H1 (cell line): ENCODE measurements around the gene FAU. TPM values are rescaled to one million over a fixed set of nuclear protein-coding genes. Genes with fewer than 3 reads are reported as not detected.

ENCODE experiments used
- CTCF ChIA-PET: fragments of 300-600 bp; sonication (Branson Sonifier 250); formaldehyde crosslinking; loops from one replicate; lab custom pipeline; 2021; ENCODE audit not compliant: partially characterized antibody; lab: Charles Lee
- POLR2A ChIA-PET: fragments of 300-600 bp; sonication (Branson Sonifier 250); formaldehyde crosslinking; loops from one replicate; lab custom pipeline; 2021; ENCODE audit warnings: inconsistent platforms; ENCODE audit not compliant: partially characterized antibody; lab: Charles Lee
- DNase-seq, 2 experiments: peaks; one replicate each; pipeline versions ENCODE4 v3.0.0 to v3.0.0-alpha.2; 2010 to 2022; ENCODE audit warnings: low spot score in 2 of 2, low read depth in 1 of 2, mixed read lengths in 1 of 2
- FAIRE-seq: peaks from 2 replicates; lab custom pipeline; 2011; peaks lifted over from hg19 to GRCh38; lab: Jason Lieb, UNC
- H2AFZ ChIP-seq: 2 replicates; pipeline ENCODE4 v1.8.1; 2012; ENCODE audit warnings: low read length, inconsistent platforms
- H2AK5ac ChIP-seq: 2 replicates; pipeline ENCODE4 v1.6.1; 2013; ENCODE audit warnings: low read depth, low read length
- H2BK120ac ChIP-seq: replicated peaks from 2 replicates; pipeline ENCODE3; 2013; ENCODE audit warnings: low read depth, low read length, inconsistent platforms
- H2BK12ac ChIP-seq: 2 replicates; pipeline ENCODE4 v1.6.1; 2013; ENCODE audit warnings: low read depth, low read length
- H2BK15ac ChIP-seq: 2 replicates; pipeline ENCODE4 v1.6.1; 2013; ENCODE audit warnings: low read length
- H2BK20ac ChIP-seq: 2 replicates; pipeline ENCODE4 v1.6.1; 2013; ENCODE audit warnings: low read length
- H2BK5ac ChIP-seq: 2 replicates; pipeline ENCODE4 v1.6.1; 2013; ENCODE audit warnings: low read depth, low read length
- H3K14ac ChIP-seq: 2 replicates; pipeline ENCODE4 v1.6.1; 2013; ENCODE audit warnings: inconsistent platforms; ENCODE audit not compliant: insufficient read length
- H3K18ac ChIP-seq: 2 replicates; pipeline ENCODE4 v1.6.1; 2013; ENCODE audit warnings: low read length; ENCODE audit errors: extremely low read depth
- H3K23ac ChIP-seq: 2 replicates; pipeline ENCODE4 v1.6.1; 2013; ENCODE audit warnings: inconsistent platforms; ENCODE audit not compliant: insufficient read length
- H3K23me2 ChIP-seq: 2 replicates; pipeline ENCODE4 v1.6.1; 2013; ENCODE audit warnings: low read depth, low read length
- H3K27ac ChIP-seq: 2 replicates; pipeline ENCODE4 v1.6.1; 2011; ENCODE audit warnings: low read depth, low read length, inconsistent platforms
- H3K27me3 ChIP-seq, 4 experiments: replicated peaks in 1 of 4; 1 replicate in 1 of 4; 2 replicates in 3 of 4; pipeline versions ENCODE4 v1.6.1 to v1.8.1; 2011 to 2013; ENCODE audit warnings: low read length in 3 of 4, mild to moderate bottlenecking in 3 of 4, inconsistent platforms in 2 of 4, mixed read lengths in 2 of 4, moderate library complexity in 1 of 4; ENCODE audit not compliant: control insufficient read depth in 3 of 4, insufficient read depth in 3 of 4; ENCODE audit errors: extremely low read depth in 1 of 4
- H3K36me3 ChIP-seq, 4 experiments: 2 replicates each; pipeline versions ENCODE4 v1.6.1 to v1.8.1; 2011 to 2013; ENCODE audit warnings: mild to moderate bottlenecking in 4 of 4, low read length in 3 of 4, moderate library complexity in 2 of 4, control low read depth in 1 of 4, inconsistent platforms in 1 of 4; ENCODE audit not compliant: insufficient read depth in 4 of 4, control insufficient read depth in 2 of 4
- H3K4ac ChIP-seq: replicated peaks from 2 replicates; pipeline ENCODE3; 2013; ENCODE audit warnings: low read length, low read depth, mixed read lengths, inconsistent platforms; ENCODE audit not compliant: insufficient read length
- H3K4me1 ChIP-seq, 4 experiments: replicated peaks in 1 of 4; 1 replicate in 1 of 4; 2 replicates in 3 of 4; pipeline versions ENCODE4 v1.6.1 to v1.8.1; 2011 to 2013; ENCODE audit warnings: low read length in 3 of 4, inconsistent platforms in 2 of 4, mixed read lengths in 1 of 4; ENCODE audit not compliant: insufficient read depth in 4 of 4, control insufficient read depth in 3 of 4
- H3K4me2 ChIP-seq, 2 experiments: 2 replicates each; pipeline versions ENCODE4 v1.6.1 to v1.8.1; 2011 to 2013; ENCODE audit warnings: low read depth in 2 of 2, low read length in 2 of 2, control low read depth in 1 of 2, inconsistent platforms in 1 of 2, mild to moderate bottlenecking in 1 of 2; ENCODE audit not compliant: insufficient read depth in 1 of 2
- H3K4me3 ChIP-seq, 4 experiments: fragments of 200-600, 300-600 bp in 1 of 4; sonication (generic), shearing (Covaris generic), sonication (Bioruptor Twin) in 1 of 4; 2 replicates each; pipeline versions ENCODE4 v1.5.1 to v1.8.1; 2011 to 2016; ENCODE audit warnings: low read length in 4 of 4, low read depth in 3 of 4, control low read depth in 2 of 4, inconsistent platforms in 2 of 4, mild to moderate bottlenecking in 2 of 4, mixed read lengths in 1 of 4, moderate library complexity in 1 of 4; ENCODE audit not compliant: insufficient read depth in 2 of 4; ENCODE audit errors: extremely low read depth in 1 of 4
- H3K56ac ChIP-seq: replicated peaks from 2 replicates; pipeline ENCODE3; 2013; ENCODE audit warnings: low read depth, mild to moderate bottlenecking, mixed read lengths, low read length, inconsistent platforms; ENCODE audit not compliant: insufficient read length
- H3K79me1 ChIP-seq: 2 replicates; pipeline ENCODE4 v1.6.1; 2013; ENCODE audit warnings: low read depth, low read length, control low read depth
- H3K79me2 ChIP-seq, 2 experiments: 2 replicates each; pipeline versions ENCODE4 v1.6.1 to v1.8.1; 2012 to 2013; ENCODE audit warnings: low read length in 2 of 2, mild to moderate bottlenecking in 2 of 2, inconsistent platforms in 1 of 2; ENCODE audit not compliant: insufficient read depth in 2 of 2, control insufficient read depth in 1 of 2
- H3K9ac ChIP-seq, 4 experiments: replicated peaks in 1 of 4; 1 replicate in 1 of 4; 2 replicates in 3 of 4; pipeline versions ENCODE4 v1.6.1 to v1.8.1; 2011 to 2013; ENCODE audit warnings: low read depth in 3 of 4, low read length in 3 of 4, control low read depth in 2 of 4, mild to moderate bottlenecking in 2 of 4, moderate library complexity in 2 of 4, inconsistent platforms in 1 of 4; ENCODE audit errors: extremely low read depth in 1 of 4
- H3K9me3 ChIP-seq, 2 experiments: 2 replicates each; pipeline versions ENCODE4 v1.6.1 to v1.8.1; 2012 to 2013; ENCODE audit warnings: mild to moderate bottlenecking in 2 of 2, moderate library complexity in 2 of 2, control low read depth in 1 of 2, inconsistent platforms in 1 of 2, low read depth in 1 of 2, low read length in 1 of 2, mixed read lengths in 1 of 2; ENCODE audit not compliant: insufficient read depth in 2 of 2
- H4K20me1 ChIP-seq, 2 experiments: replicated peaks in 1 of 2; 2 replicates each; pipeline versions ENCODE3 to v1.8.1; 2011 to 2013; ENCODE audit warnings: inconsistent platforms in 2 of 2, low read length in 2 of 2, mild to moderate bottlenecking in 1 of 2; ENCODE audit not compliant: insufficient read depth in 2 of 2, control insufficient read depth in 1 of 2
- H4K5ac ChIP-seq: 2 replicates; pipeline ENCODE4 v1.6.1; 2013; ENCODE audit warnings: low read length, low read depth, mixed read lengths, inconsistent platforms; ENCODE audit not compliant: insufficient read length
- H4K8ac ChIP-seq: 2 replicates; pipeline ENCODE4 v1.8.0; 2013; ENCODE audit warnings: mild to moderate bottlenecking, moderate library complexity, low read length, inconsistent platforms; ENCODE audit not compliant: insufficient read depth; ENCODE audit errors: extremely low read depth
- H4K91ac ChIP-seq: replicated peaks from 2 replicates; pipeline ENCODE3; 2013; ENCODE audit warnings: low read length, mixed read lengths, inconsistent platforms; ENCODE audit not compliant: insufficient read length
- HDAC2 ChIP-seq, 2 experiments: fragments of 300-600 bp in 1 of 2; sonication (generic) in 1 of 2; IDR thresholded peaks; 2 replicates each; pipeline ENCODE4 v1.6.1; 2011 to 2012; ENCODE audit warnings: low read depth in 2 of 2, low read length in 2 of 2, mild to moderate bottlenecking in 2 of 2, moderate library complexity in 2 of 2, borderline replicate concordance in 1 of 2, inconsistent platforms in 1 of 2
- SIN3A ChIP-seq, 2 experiments: IDR thresholded peaks in 1 of 2; conservative IDR thresholded peaks in 1 of 2; 2 replicates each; pipeline ENCODE4 v1.6.1; 2011 to 2012; ENCODE audit warnings: low read length in 2 of 2, improper control_type of control experiment in 1 of 2, low read depth in 1 of 2, mild to moderate bottlenecking in 1 of 2
- WGBS, 2 experiments: shearing (Covaris generic) in 1 of 2; methylation state at CpG; one replicate each; pipeline versions ENCODE4 v1.1.6 to v1.1.7; 2013 to 2015; ENCODE audit warnings: low lambda C conversion rate in 2 of 2, mixed read lengths in 2 of 2, inconsistent platforms in 1 of 2, low coverage in 1 of 2, missing lambda C conversion rate in 1 of 2; ENCODE audit not compliant: insufficient replicate concordance in 2 of 2, insufficient coverage in 1 of 2, insufficient read length in 1 of 2; ENCODE audit errors: extremely low coverage in 1 of 2, missing lambda C conversion rate in 1 of 2; 5-methylcytosine and 5-hydroxymethylcytosine counted together
- polyA plus RNA-seq, 7 experiments: library from polyadenylated mRNA; depleted of rRNA in 3 of 7; stranded (reverse) in 5 of 7; unstranded in 2 of 7; fragments of >200 nt in 5 of 7; fragments of 200-250 nt in 2 of 7; gene quantifications; 1 replicate in 5 of 7; 2 replicates in 1 of 7; 4 replicates in 1 of 7; pipeline versions ENCODE4 v1.2.1 to v1.2.3, GENCODE V29; 2011 to 2013; ENCODE audit warnings: missing spikeins in 2 of 7, mixed read lengths in 2 of 7
- total RNA-seq: library from RNA; stranded (reverse); fragmentation: NEBNext Ultra II Directional; extraction: Animal tissue kit (Norgen Biotek cat#: 25700); gene quantifications from 2 replicates; pipeline ENCODE4 v1.2.1, GENCODE V29; 2021

FAU gene
- total and polyA plus RNA-seq, 2 of the 8 experiments (the other 6 are each of a cell fraction or from before 2014, with no cell fraction given) = 826 to 896 TPM

DNA sequence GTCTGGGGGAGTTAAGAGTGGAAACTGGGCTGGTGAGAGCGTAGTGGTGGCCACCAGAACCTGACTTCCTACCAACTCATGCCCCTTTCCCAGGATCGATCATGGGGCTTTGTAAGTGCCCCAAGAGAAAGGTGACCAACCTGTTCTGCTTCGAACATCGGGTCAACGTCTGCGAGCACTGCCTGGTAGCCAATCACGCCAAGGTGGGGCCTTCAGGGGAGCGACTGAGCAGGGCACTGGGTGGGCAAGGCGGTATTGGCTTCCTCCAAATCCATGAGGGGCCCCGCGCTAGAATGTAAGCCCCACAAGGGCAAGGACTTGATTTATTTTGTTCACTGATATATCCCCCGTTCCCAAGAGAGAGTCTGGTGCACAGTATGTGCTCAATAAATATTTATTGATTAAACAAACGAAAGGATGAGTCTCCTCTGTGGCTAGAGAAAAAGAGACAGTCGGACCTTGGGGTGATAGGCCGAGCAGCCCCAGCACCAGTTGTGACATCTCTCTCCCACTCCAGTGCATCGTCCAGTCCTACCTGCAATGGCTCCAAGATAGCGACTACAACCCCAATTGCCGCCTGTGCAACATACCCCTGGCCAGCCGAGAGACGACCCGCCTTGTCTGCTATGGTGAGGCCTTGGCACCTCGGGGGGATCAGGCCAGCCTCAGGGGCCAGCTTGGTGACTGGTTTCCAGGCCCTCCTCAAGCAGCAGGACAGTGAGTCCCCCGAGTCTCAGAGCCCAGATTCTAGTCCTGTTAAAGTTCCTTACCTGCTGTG is 37.1 kb downstream of the FAU start:
- H3K36me3 ChIP-seq = peaks cover 14 to 29% (median 24%) of the 10 kb centered on the region in 4 experiments
- DNase-seq (no peak), FAIRE-seq (no peak)
- peak overlapping the region; percentile 77; the same call in 1 of the 2 replicates for H2BK12ac ChIP-seq
- no peak overlapping the region for H3K14ac ChIP-seq
- peaks cover 22% of the 10 kb centered on the region for H3K79me1 ChIP-seq
- peaks cover 8% of the 10 kb centered on the region for H3K23me2 ChIP-seq
- H4K91ac ChIP-seq = no peak overlapping the region
- H3K23ac ChIP-seq = no peak overlapping the region
- POLR2A ChIA-PET = interaction anchor here (0.7 to 16.8 kb wide), 6 partner anchors 11 to 43 kb away, joined by 3 to 230 read pairs (median 8); partner anchors contain the start of genes CDCA5, FAU, MRPL49 and VPS51
- 0 out of 2 replicates have a peak overlapping the region, but pooled peaks have one; percentile 8 for H2AFZ ChIP-seq
- H3K27me3 ChIP-seq = no peaks in the 10 kb centered on the region
- H3K4me3 ChIP-seq = peak overlapping the region; percentile 92 to 99 (median 98)
- peak overlapping the region; percentile 35 for H3K56ac ChIP-seq
- H4K20me1 ChIP-seq = peaks cover 0 to 4% of the 10 kb centered on the region in 2 experiments
- WGBS, 2 experiments = 58% methylated on average over 22 of the region's 23 CpGs; no CpG with 5 or more reads in 1 of the 2 experiments
- H4K8ac ChIP-seq = 0 out of 2 replicates have a peak overlapping the region, but pooled peaks have one; percentile 77
- CTCF ChIA-PET = interaction anchor here (0.9 to 2.3 kb wide), 2 partner anchors 26 to 198 kb away, joined by 4 to 7 read pairs; no protein-coding TSS in a partner anchor
- peaks cover 10 to 33% of the 10 kb centered on the region in 2 experiments for H3K79me2 ChIP-seq
- no peaks in the 10 kb centered on the region for H3K9me3 ChIP-seq
- no peak overlapping the region for H2BK20ac ChIP-seq
- TF ChIP-seq SIN3A (conservative IDR thresholded peaks at IDR 0.05 in 1 of 2, IDR thresholded peaks at IDR 0.05 in 1 of 2; ENCODE audit: low read depth in 1 of 2, low read length in 2 of 2) (0 out of 4 replicates have a peak, but pooled peaks of 1 of the 2 experiments have one; percentile 2), HDAC2 (IDR thresholded peaks at IDR 0.05; ENCODE audit: borderline replicate concordance in 1 of 2, low read depth in 2 of 2, low read length in 2 of 2) (no peak)
- peak overlapping the region; percentile 84 for H3K27ac ChIP-seq
- no peak overlapping the region for H3K18ac ChIP-seq
- H3K4me2 ChIP-seq = peak overlapping the region; percentile 88 to 98
- peak overlapping the region; percentile 34 to 90 (median 81) for H3K9ac ChIP-seq
- H2AK5ac ChIP-seq = no peak overlapping the region
- H2BK15ac ChIP-seq = 0 out of 2 replicates have a peak overlapping the region, but pooled peaks have one; percentile 31
- H4K5ac ChIP-seq = peak overlapping the region; percentile 45
- peak overlapping the region; percentile 27 for H3K4ac ChIP-seq
- peaks cover 0 to 9% (median 4%) of the 10 kb centered on the region in 4 experiments; a peak in 5 of 7 replicates for H3K4me1 ChIP-seq
- no peak overlapping the region for H2BK120ac ChIP-seq
- H2BK5ac ChIP-seq = peak overlapping the region; percentile 90
